Measurements from ENCODE around the gene ATP6V1B1.
A peak's percentile ranks its signal among the peaks of the same experiment; 100 is the strongest.
"Not testable (repeated sequence)": the region's sequence is repeated elsewhere in the genome, so short reads cannot be mapped to it uniquely, and the experiment has no call there.

Gene ATP6V1B1

GRCh38 chr2:70992945-70993853, 57.5 kb downstream of the ATP6V1B1 start:
- no peak for DNase-seq

DNA sequence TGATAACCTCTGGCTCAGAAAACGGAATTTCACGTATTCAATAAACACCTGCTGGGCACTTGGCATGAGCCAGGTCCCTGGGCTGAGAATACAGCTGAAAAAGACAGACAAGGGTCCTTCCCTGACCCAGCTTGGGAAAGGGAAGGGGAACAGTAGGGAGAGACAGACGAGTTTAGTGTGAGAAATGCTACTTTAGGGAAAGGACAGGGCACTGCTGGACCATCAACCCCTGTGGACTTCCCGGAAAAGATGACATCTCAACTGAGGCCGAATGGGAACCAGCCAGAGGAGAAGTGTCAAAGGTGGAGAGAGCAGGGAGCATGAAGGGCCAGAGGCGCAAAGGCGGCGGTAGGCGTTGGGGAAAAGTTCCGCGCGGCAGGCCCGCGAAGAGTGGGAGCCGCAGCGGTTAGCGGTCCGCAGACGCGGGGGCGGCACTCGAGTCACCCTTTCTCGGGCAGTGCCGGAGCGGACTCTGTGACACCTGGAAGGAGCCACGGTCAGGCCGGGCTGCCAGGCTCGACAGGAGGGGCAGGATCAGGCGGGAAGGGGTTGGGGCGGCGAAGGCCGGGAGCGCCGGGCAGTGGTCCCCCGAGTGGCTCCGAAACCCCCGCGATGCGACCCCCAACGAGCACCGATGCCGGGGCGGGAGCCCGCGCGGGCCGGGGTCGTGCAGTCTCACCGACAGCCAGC, 58.5 kb downstream of the ATP6V1B1 start:
- DNase-seq = no peak

GRCh38 chr2:70994699-70995425, 59.2 kb downstream of the ATP6V1B1 start, which contains the start of gene TEX261:
Gene TEX261 (minus strand): TSS chr2:70994873. CDS start chr2:70994757, 116 bp downstream.
- DNase-seq = peak; percentile 57 to 89

DNA sequence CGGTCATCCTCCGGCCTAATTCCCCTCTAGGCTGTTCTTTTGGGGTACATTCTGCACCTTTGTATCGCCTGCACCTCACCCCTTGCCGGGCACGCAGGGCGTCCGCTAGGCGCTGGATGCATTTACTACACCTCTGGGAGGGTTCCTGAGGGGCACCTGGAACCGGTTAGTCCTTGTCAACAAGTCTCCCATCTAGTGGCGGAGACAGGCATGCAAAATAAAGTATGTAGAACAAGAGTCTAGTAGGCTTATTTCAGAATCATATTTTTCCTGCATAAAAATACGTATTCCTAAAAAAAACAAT, 59.7 kb downstream of the ATP6V1B1 start:
- peak; percentile 13 to 57 for DNase-seq

DNA sequence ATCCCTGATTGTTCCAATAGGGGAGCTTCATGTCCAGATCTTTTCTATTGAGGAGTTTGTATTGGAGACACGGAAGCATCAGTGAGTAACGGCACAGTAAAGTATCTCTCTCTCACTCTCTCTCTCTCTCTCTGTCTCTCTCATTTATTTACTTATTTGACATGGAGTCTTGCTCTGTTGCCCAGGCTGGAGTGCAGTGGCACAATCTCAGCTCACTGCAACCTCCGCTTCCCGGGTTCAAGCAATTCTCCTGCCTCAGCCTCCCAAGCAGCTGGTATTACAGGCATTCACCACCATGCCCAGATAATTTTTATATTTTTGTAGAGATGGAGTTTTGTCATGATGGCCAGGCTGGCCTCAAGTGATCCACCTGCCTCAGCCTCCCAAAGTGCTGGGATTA, 63.2 kb downstream of the ATP6V1B1 start:
- not testable (repeated sequence) for DNase-seq

DNA sequence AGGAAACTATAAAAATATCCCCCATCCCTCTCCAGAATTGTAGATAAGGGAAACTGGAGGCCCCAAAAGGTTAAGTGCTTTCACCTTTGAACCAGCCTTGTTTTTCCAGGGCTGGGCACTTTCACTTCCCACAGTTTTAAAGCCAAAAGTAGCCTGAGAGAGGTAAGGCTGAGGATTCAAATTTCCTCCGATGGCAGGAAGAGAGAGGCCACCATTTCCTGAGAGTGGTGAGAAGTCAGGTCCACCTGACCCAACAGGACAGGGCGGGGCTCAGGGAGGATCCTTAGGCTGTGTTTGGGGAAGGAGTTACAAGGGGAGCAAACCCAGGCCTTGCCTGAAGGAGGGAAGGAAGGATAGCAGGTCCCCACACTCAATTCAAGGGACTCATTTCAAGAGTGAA, 63.7 kb downstream of the ATP6V1B1 start:
- no peak for DNase-seq

DNA sequence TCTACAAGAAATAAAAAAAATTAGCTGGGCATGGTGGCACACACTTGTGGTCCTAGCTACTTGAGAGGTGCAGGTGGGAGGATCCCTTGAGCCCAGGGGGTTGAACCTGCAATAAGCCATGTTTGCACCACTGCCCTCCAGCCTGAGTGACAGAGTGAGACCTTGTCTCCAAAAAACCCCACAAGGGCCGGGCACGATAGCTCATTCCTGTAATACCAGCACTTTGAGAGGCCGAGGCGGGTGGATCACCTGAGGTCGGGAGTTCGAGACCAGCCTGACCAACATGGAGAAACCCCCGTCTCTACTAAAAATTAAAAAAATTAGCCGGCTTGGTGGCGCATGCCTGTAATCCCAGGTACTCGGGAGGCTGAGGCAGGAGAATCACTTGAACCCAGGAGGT, 64.2 kb downstream of the ATP6V1B1 start:
- not testable (repeated sequence) for DNase-seq

- peak in 1 of 2 experiments; percentile 56 for DNase-seq
These were observed 65.3 kb downstream of the ATP6V1B1 start for GRCh38 chr2:71000780-71001591.

DNA sequence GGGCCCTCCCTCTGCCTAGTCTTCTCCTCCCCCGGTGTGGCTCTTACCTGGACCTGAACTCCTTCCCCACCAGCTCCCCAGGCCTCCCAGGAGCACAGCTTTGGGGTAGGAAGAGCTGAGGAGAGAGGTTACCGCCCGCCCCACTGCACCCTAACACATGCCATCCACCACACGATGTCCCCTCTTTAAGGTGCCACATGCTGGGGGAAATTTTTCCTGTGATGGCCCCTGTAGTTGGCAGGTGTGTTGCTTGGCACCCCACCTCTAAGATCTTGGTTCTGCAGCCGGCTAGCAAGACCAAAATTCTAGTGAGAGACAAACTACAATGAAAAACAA, 65.9 kb downstream of the ATP6V1B1 start:
- no peak for DNase-seq

GRCh38 chr2:71001981-71002570, 66.4 kb downstream of the ATP6V1B1 start:
- no peak for DNase-seq

DNA sequence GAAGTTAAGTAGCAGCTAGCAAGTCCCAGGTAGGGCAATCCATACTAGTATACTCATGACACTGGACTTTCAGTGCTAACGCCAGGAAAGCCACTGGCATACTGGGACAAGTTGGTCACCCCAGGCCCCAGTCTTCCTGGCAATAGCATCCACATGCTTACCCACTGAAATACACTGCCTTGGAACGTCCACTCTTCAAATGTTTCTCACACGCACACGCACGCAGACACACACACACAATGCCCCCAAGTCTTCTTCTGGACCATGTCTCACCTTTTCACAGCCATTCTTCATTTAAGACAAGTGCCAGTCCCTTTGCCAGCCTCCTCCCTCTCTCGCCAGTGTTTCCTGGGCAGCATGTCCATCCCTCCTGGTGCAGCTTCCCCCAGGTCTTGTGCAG, 67.7 kb downstream of the ATP6V1B1 start:
- no peak for DNase-seq

DNA sequence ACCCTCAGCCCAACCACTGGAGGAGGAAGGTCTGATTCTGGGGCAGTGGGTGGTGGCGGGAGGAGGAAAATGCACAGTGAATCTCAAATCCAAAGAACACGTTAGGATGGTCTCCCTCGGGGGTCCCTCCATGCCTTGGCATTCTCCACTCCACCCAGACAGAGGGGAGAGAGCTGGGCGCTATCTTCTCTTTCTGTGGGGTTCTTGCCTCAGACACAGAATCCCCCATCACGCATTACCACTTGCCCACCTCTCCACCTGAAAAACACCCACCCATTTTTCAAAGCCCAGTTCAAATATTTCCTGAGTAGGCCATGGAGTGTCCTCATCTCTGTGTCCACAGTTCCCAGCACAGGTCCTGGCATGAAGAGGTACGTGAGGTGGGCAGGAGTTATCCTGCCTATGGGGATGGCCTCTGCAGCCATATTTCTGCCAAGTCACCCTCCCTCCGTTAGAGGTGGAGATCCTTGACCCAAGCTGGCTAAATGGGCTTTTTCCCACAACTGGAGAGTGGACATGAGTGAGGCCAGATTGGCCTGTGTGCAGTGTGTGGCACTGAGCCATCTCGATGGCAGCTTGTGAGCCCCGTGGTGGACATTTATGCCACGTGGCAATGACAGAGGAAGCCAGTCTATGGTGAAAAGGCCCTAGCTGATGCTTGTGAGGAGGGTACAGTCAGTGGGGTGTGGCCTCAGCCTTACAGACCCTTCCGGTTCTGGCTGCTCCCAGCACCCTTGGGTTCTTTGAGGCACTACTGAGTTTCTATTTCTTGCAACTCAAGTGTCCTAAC, 68.5 kb downstream of the ATP6V1B1 start:
- no peak for DNase-seq

DNA sequence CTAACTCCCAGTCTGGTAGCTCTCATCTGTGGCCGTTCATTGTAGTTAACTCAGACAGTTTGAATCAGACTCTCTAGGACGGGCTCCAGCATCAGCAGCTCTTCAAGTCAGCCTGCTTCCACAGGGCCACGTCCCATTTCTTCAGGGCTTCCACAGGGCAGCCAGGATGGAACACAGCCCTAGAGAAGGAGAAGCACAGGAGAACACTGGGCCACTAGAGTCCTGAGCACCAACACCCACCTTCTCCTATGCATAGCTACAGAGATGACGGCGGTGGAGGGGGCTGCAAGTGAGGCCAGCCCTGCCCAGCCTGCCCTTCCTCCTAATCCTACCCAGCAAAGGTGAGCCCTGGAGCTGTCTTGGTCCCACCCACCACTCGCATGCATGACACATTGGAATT, 69.2 kb downstream of the ATP6V1B1 start:
- DNase-seq = no peak

DNA sequence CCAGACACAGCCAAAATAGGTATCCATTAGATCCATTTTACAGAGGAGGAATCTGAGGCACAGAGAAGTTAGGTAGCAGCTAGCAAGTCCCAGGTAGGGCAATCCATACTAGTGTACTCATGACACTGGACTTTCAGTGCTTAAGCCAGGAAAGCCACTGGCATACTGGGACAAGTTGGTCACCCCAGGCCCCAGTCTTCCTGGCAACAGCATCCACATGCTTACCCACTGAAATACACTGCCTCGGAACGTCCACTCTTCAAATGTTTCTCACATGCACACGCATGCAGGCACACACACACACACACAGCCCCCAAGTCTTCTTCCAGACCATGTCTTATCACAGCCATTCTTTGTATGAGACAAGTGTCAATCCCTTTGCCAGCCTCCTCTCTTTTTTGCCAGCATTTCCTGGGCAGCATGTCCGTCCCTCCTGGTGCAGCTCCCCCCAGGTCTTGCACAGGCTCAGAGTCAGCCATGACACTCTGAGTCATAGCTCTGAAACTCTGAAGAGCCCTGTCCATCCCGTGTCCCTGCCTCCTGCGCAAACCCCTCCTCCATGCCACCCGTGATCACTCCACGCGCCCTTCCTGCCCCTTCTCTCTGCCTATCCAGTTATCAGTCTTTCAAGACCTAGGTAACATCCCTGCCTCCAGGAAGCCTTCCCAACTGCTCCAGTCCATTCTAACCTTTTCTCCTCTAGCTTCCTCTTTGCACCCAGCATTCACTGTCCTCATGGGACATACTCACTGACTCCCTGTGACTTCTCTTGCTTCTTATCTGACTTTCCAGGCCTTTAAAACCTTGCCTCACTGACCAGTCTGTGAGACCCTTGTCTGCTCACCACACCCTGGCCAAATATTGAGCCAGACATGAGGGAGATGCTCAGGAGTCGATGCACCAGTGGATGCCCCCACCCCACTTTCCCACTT, 69.8 kb downstream of the ATP6V1B1 start:
- no peak for DNase-seq

DNA sequence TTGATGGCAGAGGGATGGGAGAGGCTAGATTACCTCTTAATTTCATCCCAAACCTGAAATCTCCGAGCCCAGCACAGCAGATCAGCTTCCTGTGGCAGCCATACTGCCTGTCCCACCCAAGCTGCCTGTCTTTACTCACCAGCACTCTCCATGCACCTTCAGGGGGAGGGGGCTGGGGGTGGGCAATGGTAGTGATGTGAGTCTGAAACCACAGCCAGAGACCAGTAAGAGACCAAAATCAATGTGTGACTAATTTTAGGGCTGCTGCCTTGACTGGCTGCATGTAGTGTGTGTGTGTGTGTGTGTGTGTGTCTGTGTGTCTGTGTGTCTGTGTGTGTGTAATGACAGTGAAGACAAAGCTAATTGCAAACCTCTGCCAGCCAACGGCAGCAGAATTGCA, 70.6 kb downstream of the ATP6V1B1 start:
- DNase-seq = no peak

- DNase-seq = peak in 1 of 2 experiments; percentile 15
These were observed 71.5 kb downstream of the ATP6V1B1 start for GRCh38 chr2:71006955-71007799.

DNA sequence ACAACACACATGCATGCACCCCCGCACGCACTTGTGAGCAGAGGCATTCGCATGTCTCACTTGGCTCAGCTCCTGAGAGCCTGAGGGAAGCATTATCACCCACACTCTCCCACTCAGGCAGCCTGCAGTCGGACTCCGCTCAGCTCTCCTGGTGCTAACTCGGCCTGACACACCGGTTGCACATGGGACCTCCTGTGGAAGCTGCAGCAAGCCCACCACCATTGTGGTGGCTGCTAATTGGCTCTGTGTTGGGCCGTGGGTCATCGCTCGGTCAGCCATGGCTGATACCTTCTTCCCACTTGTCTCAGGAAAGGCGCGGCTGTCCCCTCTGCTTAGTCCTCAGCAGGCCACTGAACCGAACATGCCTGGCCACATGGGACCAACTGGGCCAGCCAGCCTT, 72.6 kb downstream of the ATP6V1B1 start:
- DNase-seq = no peak

- DNase-seq = not testable (repeated sequence)
These were observed 76.1 kb downstream of the ATP6V1B1 start for GRCh38 chr2:71011786-71012185.

Data from SW 1271 (cell line).